AG09319 (cell line): ENCODE results near the gene PPIL4.

Experiments used
- DNase-seq: peaks from one replicate; pipeline ENCODE4 v3.0.0-alpha.2; 2010; ENCODE audit warnings: low read depth; ENCODE audit errors: extremely low read depth
- TF ChIP-seq, protein P1 (sequence below): IDR thresholded peaks from 2 replicates; pipeline ENCODE4 v1.5.1; 2011; ENCODE audit warnings: low read depth, mild to moderate bottlenecking, inconsistent platforms, low read length, moderate library complexity

The PPIL4 gene

DNA sequence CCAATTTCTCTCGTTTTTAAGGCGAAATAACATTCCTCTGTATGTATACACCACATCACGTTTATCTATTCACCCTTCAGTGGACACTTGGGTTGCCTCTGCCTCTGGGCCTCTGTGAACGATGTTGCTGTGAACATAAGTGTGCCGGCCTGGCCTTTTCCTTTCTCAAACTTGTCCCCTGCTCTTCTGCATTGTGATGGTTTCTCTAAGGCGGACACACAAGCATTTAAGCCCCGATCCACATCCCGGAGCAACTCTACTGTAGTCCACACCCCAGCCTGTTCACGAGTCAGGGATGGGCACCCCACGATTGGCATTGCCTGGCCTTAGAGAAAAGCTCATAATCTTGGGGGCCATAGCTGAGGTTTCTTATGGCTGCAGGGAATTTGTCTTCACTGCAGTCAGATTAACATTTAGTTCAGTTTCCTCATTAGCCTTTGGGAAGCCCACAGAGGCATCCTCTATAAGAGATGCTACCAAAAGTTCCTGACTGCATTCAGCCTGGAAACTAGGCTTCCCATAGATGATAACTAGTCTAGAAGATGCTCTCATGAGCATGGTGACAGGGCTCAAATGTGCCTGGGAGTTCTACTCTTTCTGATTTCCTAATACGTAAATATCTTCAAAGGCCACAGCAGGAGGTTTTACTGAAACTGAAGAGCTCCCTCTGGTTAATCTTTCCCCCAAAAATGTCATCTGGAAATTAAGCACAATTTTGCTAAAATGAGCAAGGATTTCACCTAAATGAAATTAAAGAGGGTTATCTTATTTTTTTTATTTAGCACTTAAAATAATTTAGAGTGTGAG lies 61.8 kb downstream of the PPIL4 start:
- TF ChIP-seq, protein P1, sequence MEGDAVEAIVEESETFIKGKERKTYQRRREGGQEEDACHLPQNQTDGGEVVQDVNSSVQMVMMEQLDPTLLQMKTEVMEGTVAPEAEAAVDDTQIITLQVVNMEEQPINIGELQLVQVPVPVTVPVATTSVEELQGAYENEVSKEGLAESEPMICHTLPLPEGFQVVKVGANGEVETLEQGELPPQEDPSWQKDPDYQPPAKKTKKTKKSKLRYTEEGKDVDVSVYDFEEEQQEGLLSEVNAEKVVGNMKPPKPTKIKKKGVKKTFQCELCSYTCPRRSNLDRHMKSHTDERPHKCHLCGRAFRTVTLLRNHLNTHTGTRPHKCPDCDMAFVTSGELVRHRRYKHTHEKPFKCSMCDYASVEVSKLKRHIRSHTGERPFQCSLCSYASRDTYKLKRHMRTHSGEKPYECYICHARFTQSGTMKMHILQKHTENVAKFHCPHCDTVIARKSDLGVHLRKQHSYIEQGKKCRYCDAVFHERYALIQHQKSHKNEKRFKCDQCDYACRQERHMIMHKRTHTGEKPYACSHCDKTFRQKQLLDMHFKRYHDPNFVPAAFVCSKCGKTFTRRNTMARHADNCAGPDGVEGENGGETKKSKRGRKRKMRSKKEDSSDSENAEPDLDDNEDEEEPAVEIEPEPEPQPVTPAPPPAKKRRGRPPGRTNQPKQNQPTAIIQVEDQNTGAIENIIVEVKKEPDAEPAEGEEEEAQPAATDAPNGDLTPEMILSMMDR: no peak
- no peak for DNase-seq

DNA sequence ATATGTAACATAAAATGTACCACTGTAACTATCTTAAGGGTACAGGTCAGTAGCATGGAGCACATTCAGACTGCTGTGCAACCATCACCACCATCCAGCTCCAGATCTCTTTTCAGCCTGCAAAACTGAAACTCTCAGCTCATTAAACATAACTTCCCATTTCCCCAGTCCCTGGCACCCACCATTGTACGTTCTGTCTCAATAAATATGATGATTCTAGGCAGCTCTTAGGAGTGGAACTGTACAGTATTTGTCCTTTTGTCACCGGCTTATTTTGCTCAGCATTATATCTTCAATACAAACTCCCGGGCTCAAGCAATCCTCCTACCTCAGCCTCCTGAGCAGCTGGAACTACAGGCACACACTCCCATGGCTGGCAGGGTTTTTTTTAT lies 62.5 kb downstream of the PPIL4 start:
- TF ChIP-seq, protein P1: no peak
- no peak for DNase-seq

DNA sequence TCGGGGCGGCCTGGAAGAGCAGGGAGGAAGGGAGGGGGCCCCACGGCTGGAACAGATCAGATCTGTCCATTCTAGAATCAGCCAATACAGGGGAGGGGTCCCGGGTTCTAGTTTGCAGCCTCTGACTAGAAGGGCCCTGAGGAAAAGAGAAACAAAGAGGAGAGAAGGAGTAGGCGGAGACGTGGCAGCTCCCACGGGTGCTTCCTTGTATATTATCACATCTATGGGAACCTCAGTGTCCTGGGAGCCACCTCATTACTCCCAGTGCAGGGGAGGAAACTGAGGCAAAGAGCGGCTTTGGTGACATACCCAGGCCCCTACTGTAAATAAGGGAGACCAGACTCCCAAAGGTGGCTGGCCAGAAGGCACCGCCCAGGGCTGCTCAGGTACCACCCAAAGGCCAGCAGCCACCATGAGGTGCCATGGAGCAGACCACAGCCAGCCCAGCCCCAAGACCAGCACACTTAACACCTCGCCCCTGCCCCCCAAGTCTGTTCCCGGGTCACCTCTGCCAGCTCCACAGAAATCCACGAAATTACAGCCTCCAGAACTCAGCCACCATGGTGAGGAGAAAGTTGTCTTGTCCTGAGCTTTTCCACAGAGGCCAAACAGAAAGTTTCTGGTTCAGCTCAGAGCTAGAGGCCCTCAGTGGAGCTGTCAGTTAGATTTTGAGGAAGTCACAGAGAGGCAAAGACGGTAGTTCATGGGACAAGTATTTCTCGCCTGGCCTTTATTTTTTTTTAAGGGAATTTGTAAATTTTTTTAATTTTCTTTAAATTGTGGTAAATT lies 63.1 kb downstream of the PPIL4 start:
- no peak for DNase-seq
- TF ChIP-seq, protein P1: no peak

DNA sequence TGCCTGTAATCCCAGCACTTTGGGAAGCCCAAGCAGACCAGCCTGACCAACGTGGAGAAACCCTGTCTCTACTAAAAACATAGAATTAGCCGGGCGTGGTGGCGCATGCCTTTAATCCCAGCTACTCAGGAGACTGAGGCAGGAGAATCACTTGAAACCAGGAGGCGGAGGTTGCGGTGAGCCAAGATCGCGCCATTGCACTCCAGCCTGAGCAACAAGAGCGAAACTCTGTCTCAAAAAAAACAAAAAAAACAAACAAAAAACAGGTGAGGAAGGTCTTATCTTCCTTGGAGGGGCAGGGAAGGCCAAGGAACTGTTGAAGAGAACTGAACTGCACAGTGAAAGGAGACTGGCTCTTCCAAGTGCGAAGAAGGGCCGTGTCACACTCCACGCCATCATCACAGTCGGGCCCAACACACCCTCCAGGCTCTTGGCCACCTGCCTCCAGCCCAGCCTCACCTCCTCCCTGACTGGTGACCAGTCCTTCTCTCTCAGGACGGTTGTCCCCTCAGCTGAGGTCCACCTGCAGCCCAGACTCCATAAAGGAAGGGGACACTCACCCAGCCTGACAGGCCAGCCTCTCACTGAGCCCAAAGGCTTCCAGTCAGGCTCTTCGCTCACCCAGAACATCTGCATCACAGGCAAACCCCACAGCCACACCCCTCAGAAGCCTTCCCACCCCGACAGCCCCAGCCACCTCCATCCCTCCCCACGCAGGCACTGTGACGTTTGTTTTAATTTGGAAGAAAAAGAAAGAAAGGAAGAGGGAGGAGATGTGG lies 65.2 kb downstream of the PPIL4 start:
- TF ChIP-seq, protein P1: no peak
- DNase-seq: no peak

DNA sequence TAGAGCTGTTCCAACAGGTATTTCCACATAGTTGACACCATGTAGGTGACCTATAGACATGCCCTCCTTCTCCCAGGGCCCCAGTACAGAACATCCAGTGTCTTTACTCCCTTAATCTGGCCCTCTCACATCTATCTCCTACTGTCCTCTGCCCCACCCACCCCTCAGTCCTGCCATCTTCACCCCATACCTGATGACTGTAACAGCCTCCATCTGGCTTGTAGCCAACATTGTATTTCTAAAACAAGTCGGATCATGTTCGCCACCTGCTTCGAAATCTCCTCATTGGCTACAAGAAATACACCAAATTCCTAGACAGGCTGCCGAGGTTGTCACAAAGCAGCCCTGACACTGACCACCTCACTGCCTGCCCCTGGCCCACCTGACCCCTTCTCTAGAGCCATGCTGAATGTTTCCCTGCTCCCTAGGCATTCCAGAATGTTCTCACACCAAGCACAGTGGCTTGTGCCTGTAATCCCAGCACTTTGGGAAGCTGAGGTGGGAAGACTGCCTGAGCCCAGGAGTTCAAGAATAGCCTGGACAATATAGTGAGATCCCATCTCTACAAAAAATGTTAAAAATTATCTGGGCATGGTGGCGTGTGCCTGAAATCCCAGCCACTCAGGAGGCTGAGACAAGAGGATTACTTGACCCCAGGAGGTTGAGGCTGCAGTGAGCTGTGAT lies 67.1 kb downstream of the PPIL4 start:
- no peak for DNase-seq
- TF ChIP-seq, protein P1: no peak

DNA sequence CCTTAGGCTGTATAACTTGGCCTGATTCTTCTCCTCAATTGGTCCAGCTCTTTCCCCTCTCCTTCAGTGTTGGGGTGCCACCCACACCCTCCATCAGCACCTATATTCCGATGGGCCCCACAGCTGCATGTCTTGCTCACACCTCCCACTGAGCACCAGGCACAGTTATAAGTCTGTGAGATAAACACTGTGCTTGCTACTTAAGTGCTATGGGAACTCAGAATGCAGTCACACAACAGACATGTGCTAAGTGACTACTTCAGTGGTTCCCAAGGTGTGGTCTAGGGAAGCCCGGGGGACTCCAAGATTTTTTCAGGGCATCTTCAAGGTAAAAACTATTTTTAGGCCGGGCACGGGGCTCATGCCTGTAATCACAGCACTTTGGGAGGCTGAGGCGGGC lies 68.3 kb downstream of the PPIL4 start:
- TF ChIP-seq, protein P1: no peak
- no peak for DNase-seq
